Measurements from ENCODE around the gene CKAP2.
A peak's percentile ranks its signal among the peaks of the same experiment; 100 is the strongest.
"Not testable (repeated sequence)": the region's sequence is repeated elsewhere in the genome, so short reads cannot be mapped to it uniquely, and the experiment has no call there.

The CKAP2 gene

GRCh38 chr13:52451135-52451804 lies 4.0 kb upstream of the CKAP2 start:
- DNase-seq (ENCODE audit: low read depth in 3 of 3, low spot score in 1 of 3), result no peak

GRCh38 chr13:52452470-52452869 lies 2.8 kb upstream of the CKAP2 start:
- no peak for DNase-seq (ENCODE audit: low read depth in 3 of 3, low spot score in 1 of 3)

- DNase-seq (ENCODE audit: low read depth in 3 of 3, low spot score in 1 of 3), result no peak
Measured at GRCh38 chr13:52454459-52454819, 839 bp upstream of the CKAP2 start.

- peak; percentile 21 to 75 (median 55) for DNase-seq (ENCODE audit: low read depth in 3 of 3, low spot score in 1 of 3)
Measured at GRCh38 chr13:52455677-52456041, 381 bp downstream of the CKAP2 start.

GRCh38 chr13:52459668-52460067 lies 4.4 kb downstream of the CKAP2 start:
- no peak for DNase-seq (ENCODE audit: low read depth in 3 of 3, low spot score in 1 of 3)

- no peak for DNase-seq (ENCODE audit: low read depth in 3 of 3, low spot score in 1 of 3)
Measured at GRCh38 chr13:52461265-52461664, 6.0 kb downstream of the CKAP2 start.

GRCh38 chr13:52463526-52463925 lies 8.2 kb downstream of the CKAP2 start:
- DNase-seq (ENCODE audit: low read depth in 3 of 3, low spot score in 1 of 3), result no peak

- DNase-seq (ENCODE audit: low read depth in 3 of 3, low spot score in 1 of 3), result not testable (repeated sequence)
Measured at GRCh38 chr13:52468487-52468886, 13.2 kb downstream of the CKAP2 start.

GRCh38 chr13:52480677-52481428 lies 25.6 kb downstream of the CKAP2 start:
- not testable (repeated sequence) for DNase-seq (ENCODE audit: low read depth in 3 of 3, low spot score in 1 of 3)

- DNase-seq (ENCODE audit: low read depth in 3 of 3, low spot score in 1 of 3), result not testable (repeated sequence)
Measured at GRCh38 chr13:52487078-52487477, 31.8 kb downstream of the CKAP2 start.

GRCh38 chr13:52488763-52489162 lies 33.5 kb downstream of the CKAP2 start:
- DNase-seq (ENCODE audit: low read depth in 3 of 3, low spot score in 1 of 3), result not testable (repeated sequence)

GRCh38 chr13:52491015-52491414 lies 35.7 kb downstream of the CKAP2 start:
- DNase-seq (ENCODE audit: low read depth in 3 of 3, low spot score in 1 of 3), result not testable (repeated sequence)

GRCh38 chr13:52494241-52494640 lies 39.0 kb downstream of the CKAP2 start:
- not testable (repeated sequence) for DNase-seq (ENCODE audit: low read depth in 3 of 3, low spot score in 1 of 3)

- DNase-seq (ENCODE audit: low read depth in 3 of 3, low spot score in 1 of 3), result not testable (repeated sequence)
Measured at GRCh38 chr13:52497979-52498378, 42.7 kb downstream of the CKAP2 start.

- DNase-seq (ENCODE audit: low read depth in 3 of 3, low spot score in 1 of 3), result not testable (repeated sequence)
Measured at GRCh38 chr13:52502277-52502676, 47.0 kb downstream of the CKAP2 start.

- DNase-seq (ENCODE audit: low read depth in 3 of 3, low spot score in 1 of 3), result not testable (repeated sequence)
Measured at GRCh38 chr13:52505843-52506242, 50.6 kb downstream of the CKAP2 start.

GRCh38 chr13:52509532-52509931 lies 54.3 kb downstream of the CKAP2 start:
- DNase-seq (ENCODE audit: low read depth in 3 of 3, low spot score in 1 of 3), result not testable (repeated sequence)

- DNase-seq (ENCODE audit: low read depth in 3 of 3, low spot score in 1 of 3), result not testable (repeated sequence)
Measured at GRCh38 chr13:52510221-52510797, 55.0 kb downstream of the CKAP2 start.

GRCh38 chr13:52511598-52511997 lies 56.3 kb downstream of the CKAP2 start:
- not testable (repeated sequence) for DNase-seq (ENCODE audit: low read depth in 3 of 3, low spot score in 1 of 3)

GRCh38 chr13:52513957-52514596 lies 58.8 kb downstream of the CKAP2 start:
- not testable (repeated sequence) for DNase-seq (ENCODE audit: low read depth in 3 of 3, low spot score in 1 of 3)

- not testable (repeated sequence) for DNase-seq (ENCODE audit: low read depth in 3 of 3, low spot score in 1 of 3)
Measured at GRCh38 chr13:52523323-52523722, 68.0 kb downstream of the CKAP2 start.

Data from stimulated activated CD4-positive, alpha-beta T cell treated with anti-CD3 and anti-CD28 coated beads, TNF-alpha, amount 100 ng/mL, for 1 hour (primary cell).